Measurements from ENCODE around the gene ARRB2. TPM values are rescaled to one million over a fixed set of nuclear protein-coding genes. Genes with fewer than 3 reads are reported as not detected.
A peak's percentile ranks its signal among the peaks of the same experiment; 100 is the strongest.

Gene ARRB2
- total RNA-seq, 1 donor from 2014 or later: 33.3 TPM

- DNase-seq (ENCODE audit: low spot score): no peak
- Mint-ChIP-seq H3K4me1 (peaks cover 15% of the 10 kb centered on the region), H3K27me3 (ENCODE audit: insufficient read depth, low read depth) (peaks cover 46% of the 10 kb centered on the region), H3K9me3 (peaks cover 2% of the 10 kb centered on the region), H3K27ac (no peak overlapping the region), H3K4me3 (no peak overlapping the region), H3K36me3 (no peaks in the 10 kb centered on the region)
- no peak overlapping the region for H3K27ac ChIP-seq
- H3K27me3 ChIP-seq: peaks cover 64% of the 10 kb centered on the region
- H3K79me2 ChIP-seq (ENCODE audit: low read depth): no peaks in the 10 kb centered on the region
- H3K4me2 ChIP-seq: no peak overlapping the region
- peaks cover 10% of the 10 kb centered on the region for H3F3A ChIP-seq (ENCODE audit: low read depth)
- H3K4me3 ChIP-seq: no peak overlapping the region
- no peaks in the 10 kb centered on the region for H3K36me3 ChIP-seq
- H4K20me1 ChIP-seq (ENCODE audit: low read depth): peaks cover 20% of the 10 kb centered on the region
- peaks cover 3% of the 10 kb centered on the region for H3K4me1 ChIP-seq
- no peak overlapping the region for H3K9ac ChIP-seq
- no peaks in the 10 kb centered on the region for H3K9me3 ChIP-seq (ENCODE audit: low read depth)
- no peak overlapping the region for H2AFZ ChIP-seq (replicated peaks)
- no peak for TF ChIP-seq EZH2phosphoT487 (IDR thresholded peaks at IDR 0.05)
- no peak for TF ChIP-seq EZH2 (IDR thresholded peaks at IDR 0.05)
- TF ChIP-seq CTCF (IDR thresholded peaks at IDR 0.05): no peak
Observed at GRCh38 chr17:4735876-4736651, 25.6 kb downstream of the ARRB2 start.

GRCh38 chr17:4738136-4739121 is 28.0 kb downstream of the ARRB2 start:
- peak overlapping the region; percentile 64 for H3K4me3 ChIP-seq
- DNase-seq (ENCODE audit: low spot score): peak; percentile 33
- no peak overlapping the region for H2AFZ ChIP-seq (replicated peaks)
- H3K36me3 ChIP-seq: no peaks in the 10 kb centered on the region
- H3F3A ChIP-seq (ENCODE audit: low read depth): peaks cover 5% of the 10 kb centered on the region
- H3K36me3 Mint-ChIP-seq: no peaks in the 10 kb centered on the region
- H3K4me1 ChIP-seq: peaks cover 3% of the 10 kb centered on the region
- H3K27me3 Mint-ChIP-seq (ENCODE audit: insufficient read depth, low read depth): peaks cover 57% of the 10 kb centered on the region
- H3K4me3 Mint-ChIP-seq: peak overlapping the region; percentile 75
- H3K4me1 Mint-ChIP-seq: peaks cover 11% of the 10 kb centered on the region
- H3K9me3 ChIP-seq (ENCODE audit: low read depth): no peaks in the 10 kb centered on the region
- H3K27ac Mint-ChIP-seq: no peak overlapping the region
- peak; percentile 31 for TF ChIP-seq EZH2phosphoT487 (IDR thresholded peaks at IDR 0.05)
- no peak for TF ChIP-seq EZH2 (IDR thresholded peaks at IDR 0.05)
- no peak for TF ChIP-seq CTCF (IDR thresholded peaks at IDR 0.05)
- H3K27ac ChIP-seq: no peak overlapping the region
- H4K20me1 ChIP-seq (ENCODE audit: low read depth): peaks cover 6% of the 10 kb centered on the region
- H3K27me3 ChIP-seq: peaks cover 87% of the 10 kb centered on the region
- no peaks in the 10 kb centered on the region for H3K79me2 ChIP-seq (ENCODE audit: low read depth)
- peak overlapping the region; percentile 76 for H3K4me2 ChIP-seq
- H3K9ac ChIP-seq: no peak overlapping the region
- H3K9me3 Mint-ChIP-seq: peaks cover 2% of the 10 kb centered on the region

GRCh38 chr17:4739122-4740024 is 28.9 kb downstream of the ARRB2 start, which contains the start of the genes CXCL16 and ZMYND15:
Gene CXCL16, minus strand, starts transcription at chr17:4739928. Its CDS starts 589 bp downstream, at chr17:4739339.
Gene ZMYND15, plus strand, starts transcription at chr17:4739833. Its CDS starts 716 bp downstream, at chr17:4740549.
- Mint-ChIP-seq H3K9me3 (peaks cover 2% of the 10 kb centered on the region), H3K36me3 (no peaks in the 10 kb centered on the region), H3K4me1 (peaks cover 11% of the 10 kb centered on the region), H3K27ac (peak within 1 kb of the TSS; percentile 8), H3K4me3 (peak within 1 kb of the TSS; percentile 82), H3K27me3 (ENCODE audit: insufficient read depth, low read depth) (peaks cover 64% of the 10 kb centered on the region)
- Histone ChIP-seq H3K4me2 (peak within 1 kb of the TSS; percentile 76), H3K27ac (no peak within 1 kb of the TSS), H3K9me3 (ENCODE audit: low read depth) (no peaks in the 10 kb centered on the region), H3K4me1 (peaks cover 3% of the 10 kb centered on the region), H3K27me3 (peaks cover 97% of the 10 kb centered on the region), H2AFZ (replicated peaks) (peak within 1 kb of the TSS; percentile 87), H3F3A (ENCODE audit: low read depth) (peaks cover 5% of the 10 kb centered on the region), H3K9ac (no peak within 1 kb of the TSS), H3K79me2 (ENCODE audit: low read depth) (no peaks in the 10 kb centered on the region), H4K20me1 (ENCODE audit: low read depth) (peaks cover 6% of the 10 kb centered on the region), H3K4me3 (peak within 1 kb of the TSS; percentile 64), H3K36me3 (no peaks in the 10 kb centered on the region)
- TF ChIP-seq EZH2 (IDR thresholded peaks at IDR 0.05) (peak; percentile 96), EZH2phosphoT487 (IDR thresholded peaks at IDR 0.05) (peak; percentile 82), CTCF (IDR thresholded peaks at IDR 0.05) (no peak)
- DNase-seq (ENCODE audit: low spot score): peak; percentile 61

All from neural progenitor cell (in vitro differentiated cells).